Measurements from ENCODE around the gene ABTB2. TPM values are rescaled to one million over a fixed set of nuclear protein-coding genes. Genes with fewer than 3 reads are reported as not detected.

ABTB2 gene
- total and polyA plus RNA-seq, 2 of the 8 experiments (the other 6 are each of a cell fraction or from before 2014, with no cell fraction given): 7.7 to 10.2 TPM

GRCh38 chr11:34149786-34150185 lies 208.0 kb downstream of the ABTB2 start:
- no peak overlapping the region for H3K18ac ChIP-seq (ENCODE audit: extremely low read depth, low read length)
- no peak overlapping the region for H3K4ac ChIP-seq (replicated peaks; ENCODE audit: insufficient read length, low read depth, low read length)
- 84% methylated on average over 12 of the region's 13 CpGs; no CpG with 5 or more reads in 1 of the 2 experiments for WGBS, 2 experiments (ENCODE audit: extremely low coverage in 1 of 2, insufficient coverage in 1 of 2, insufficient read length in 1 of 2, insufficient replicate concordance in 2 of 2, low coverage in 1 of 2, low lambda C conversion rate in 2 of 2, missing lambda C conversion rate in 1 of 2)
- no peak overlapping the region for H2BK20ac ChIP-seq (ENCODE audit: low read length)
- H4K20me1 ChIP-seq (replicated peaks in 1 of 2; ENCODE audit: control insufficient read depth in 1 of 2, insufficient read depth in 2 of 2, low read length in 2 of 2): peaks cover 11 to 17% of the 10 kb centered on the region in 2 experiments
- H3K4me2 ChIP-seq (ENCODE audit: insufficient read depth in 1 of 2, low read depth in 2 of 2, low read length in 2 of 2): no peak overlapping the region
- no peaks in the 10 kb centered on the region for H3K9me3 ChIP-seq (ENCODE audit: insufficient read depth in 2 of 2, low read depth in 1 of 2, low read length in 1 of 2)
- no peak overlapping the region for H3K14ac ChIP-seq (ENCODE audit: insufficient read length)
- no peaks in the 10 kb centered on the region for H3K79me2 ChIP-seq (ENCODE audit: control insufficient read depth in 1 of 2, insufficient read depth in 2 of 2, low read length in 2 of 2)
- H2BK12ac ChIP-seq (ENCODE audit: low read depth, low read length): no peak overlapping the region
- no peak overlapping the region for H2BK120ac ChIP-seq (replicated peaks; ENCODE audit: low read depth, low read length)
- H2AK5ac ChIP-seq (ENCODE audit: low read depth, low read length): no peak overlapping the region
- no peak overlapping the region for H3K9ac ChIP-seq (replicated peaks in 1 of 4; ENCODE audit: extremely low read depth in 1 of 4, low read depth in 3 of 4, low read length in 3 of 4)
- FAIRE-seq (no peak), DNase-seq (ENCODE audit: low read depth in 1 of 2, low spot score in 2 of 2) (peak in 1 of 2 experiments; percentile 59)
- no peaks in the 10 kb centered on the region for H3K4me1 ChIP-seq (replicated peaks in 1 of 4; ENCODE audit: control insufficient read depth in 3 of 4, insufficient read depth in 4 of 4, low read length in 3 of 4)
- CTCF ChIA-PET (ENCODE audit: partially characterized antibody): interaction anchor here (0.6 to 11.3 kb wide), 27 partner anchors 8 to 344 kb away, joined by 3 to 89 read pairs (median 4); partner anchors contain the start of gene ABTB2
- H3K27ac ChIP-seq (ENCODE audit: low read depth, low read length): no peak overlapping the region
- no peak overlapping the region for H2BK15ac ChIP-seq (ENCODE audit: low read length)
- no peak overlapping the region for H3K23ac ChIP-seq (ENCODE audit: insufficient read length)
- no peaks in the 10 kb centered on the region for H3K79me1 ChIP-seq (ENCODE audit: low read depth, low read length)
- H4K91ac ChIP-seq (replicated peaks; ENCODE audit: insufficient read length, low read length): no peak overlapping the region
- no peak overlapping the region for H4K5ac ChIP-seq (ENCODE audit: insufficient read length, low read depth, low read length)
- H3K36me3 ChIP-seq (ENCODE audit: control insufficient read depth in 2 of 4, insufficient read depth in 4 of 4, low read length in 3 of 4): peaks cover 13 to 43% (median 27%) of the 10 kb centered on the region in 4 experiments
- POLR2A ChIA-PET (ENCODE audit: partially characterized antibody): interaction anchor here (1.0 to 1.4 kb wide), 3 partner anchors 20 to 216 kb away, joined by 3 to 5 read pairs (median 3); no protein-coding TSS in a partner anchor
- no peak overlapping the region for H3K56ac ChIP-seq (replicated peaks; ENCODE audit: insufficient read length, low read depth, low read length)
- no peak overlapping the region for H2BK5ac ChIP-seq (ENCODE audit: low read depth, low read length)
- H3K23me2 ChIP-seq (ENCODE audit: low read depth, low read length): no peaks in the 10 kb centered on the region
- no peaks in the 10 kb centered on the region for H3K27me3 ChIP-seq (replicated peaks in 1 of 4; ENCODE audit: control insufficient read depth in 3 of 4, extremely low read depth in 1 of 4, insufficient read depth in 3 of 4, low read length in 3 of 4)
- H4K8ac ChIP-seq (ENCODE audit: extremely low read depth, insufficient read depth, low read length): no peak overlapping the region
- no peak overlapping the region for H2AFZ ChIP-seq (ENCODE audit: low read length)
- TF ChIP-seq NRF1 (IDR thresholded peaks at IDR 0.05; ENCODE audit: low read depth, low read length) (no peak), RAD21 (IDR thresholded peaks at IDR 0.05 in 1 of 2, conservative IDR thresholded peaks at IDR 0.05 in 1 of 2; ENCODE audit: low read depth in 2 of 2, low read length in 2 of 2) (peak; percentile 67 to 77), HDAC6 (IDR thresholded peaks at IDR 0.05; ENCODE audit: low read depth, low read length) (no peak), CHD2 (IDR thresholded peaks at IDR 0.05; ENCODE audit: low read length) (no peak), GTF2F1 (IDR thresholded peaks at IDR 0.05; ENCODE audit: borderline replicate concordance, low read depth, low read length) (no peak), RXRA (IDR thresholded peaks at IDR 0.05; ENCODE audit: insufficient read depth, low read depth, low read length) (no peak), JUND (IDR thresholded peaks at IDR 0.05; ENCODE audit: low read length) (no peak), POLR2AphosphoS5 (IDR thresholded peaks at IDR 0.05; ENCODE audit: low read depth, low read length) (0 out of 2 replicates have a peak, but pooled peaks have one; percentile 30), YY1 (IDR thresholded peaks at IDR 0.05; ENCODE audit: low read depth, low read length) (no peak)
- TF ChIP-seq, protein P1, sequence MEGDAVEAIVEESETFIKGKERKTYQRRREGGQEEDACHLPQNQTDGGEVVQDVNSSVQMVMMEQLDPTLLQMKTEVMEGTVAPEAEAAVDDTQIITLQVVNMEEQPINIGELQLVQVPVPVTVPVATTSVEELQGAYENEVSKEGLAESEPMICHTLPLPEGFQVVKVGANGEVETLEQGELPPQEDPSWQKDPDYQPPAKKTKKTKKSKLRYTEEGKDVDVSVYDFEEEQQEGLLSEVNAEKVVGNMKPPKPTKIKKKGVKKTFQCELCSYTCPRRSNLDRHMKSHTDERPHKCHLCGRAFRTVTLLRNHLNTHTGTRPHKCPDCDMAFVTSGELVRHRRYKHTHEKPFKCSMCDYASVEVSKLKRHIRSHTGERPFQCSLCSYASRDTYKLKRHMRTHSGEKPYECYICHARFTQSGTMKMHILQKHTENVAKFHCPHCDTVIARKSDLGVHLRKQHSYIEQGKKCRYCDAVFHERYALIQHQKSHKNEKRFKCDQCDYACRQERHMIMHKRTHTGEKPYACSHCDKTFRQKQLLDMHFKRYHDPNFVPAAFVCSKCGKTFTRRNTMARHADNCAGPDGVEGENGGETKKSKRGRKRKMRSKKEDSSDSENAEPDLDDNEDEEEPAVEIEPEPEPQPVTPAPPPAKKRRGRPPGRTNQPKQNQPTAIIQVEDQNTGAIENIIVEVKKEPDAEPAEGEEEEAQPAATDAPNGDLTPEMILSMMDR (IDR thresholded peaks at IDR 0.05; ENCODE audit: control extremely low read depth in 1 of 3, insufficient read depth in 1 of 3, low read depth in 1 of 3, low read length in 3 of 3): peak; percentile 61 to 70 (median 65)
- H3K4me3 ChIP-seq (ENCODE audit: extremely low read depth in 1 of 4, insufficient read depth in 2 of 4, low read depth in 3 of 4, low read length in 4 of 4): no peak overlapping the region
